HEK293T (cell line): ENCODE measurements around the gene WEE2.

Experiments used
- CTCF ChIA-PET: fragments of 350-600 bp; formaldehyde crosslinking; extraction: SDS; loops from one replicate; lab custom pipeline; 2021; ENCODE audit warnings: antibody characterized with exemption, inconsistent platforms; lab: Yijun Ruan, JAX
- POLR2A ChIA-PET: fragments of 350-600 bp; formaldehyde crosslinking; extraction: SDS; loops from one replicate; lab custom pipeline; 2020; ENCODE audit warnings: antibody characterized with exemption, inconsistent platforms; lab: Yijun Ruan, JAX
- DNase-seq: peaks from one replicate; pipeline ENCODE4 v3.0.0; 2012; ENCODE audit warnings: mixed read lengths; ENCODE audit errors: extremely low spot score
- ARNT ChIP-seq: fragments of 450-650 bp; IDR thresholded peaks from 2 replicates; pipeline ENCODE4 v1.6.1; 2017; ENCODE audit warnings: mild to moderate bottlenecking
- BHLHE40 ChIP-seq: fragments of 450-650 bp; IDR thresholded peaks from 2 replicates; pipeline ENCODE4 v1.6.1; 2016; ENCODE audit warnings: mild to moderate bottlenecking, moderate library complexity, borderline replicate concordance
- CTBP1 ChIP-seq: fragments of 450-650 bp; IDR thresholded peaks from 2 replicates; pipeline ENCODE4 v1.6.1; 2016; ENCODE audit warnings: borderline replicate concordance
- ELF4 ChIP-seq: fragments of 450-650 bp; IDR thresholded peaks from 2 replicates; pipeline ENCODE4 v1.6.1; 2017; ENCODE audit warnings: antibody characterized with exemption
- FOXA1 ChIP-seq: fragments of 450-650 bp; IDR thresholded peaks from 2 replicates; pipeline ENCODE4 v1.6.1; 2016; ENCODE audit warnings: mild to moderate bottlenecking
- FOXK2 ChIP-seq: fragments of 450-650 bp; IDR thresholded peaks from 2 replicates; pipeline ENCODE4 v1.6.1; 2016; ENCODE audit warnings: mild to moderate bottlenecking
- FOXM1 ChIP-seq: fragments of 450-650 bp; IDR thresholded peaks from 2 replicates; pipeline ENCODE4 v1.6.1; 2017; ENCODE audit warnings: mild to moderate bottlenecking, borderline replicate concordance
- HDGF ChIP-seq: fragments of 450-650 bp; IDR thresholded peaks from 2 replicates; pipeline ENCODE4 v1.6.1; 2017; ENCODE audit warnings: antibody characterized with exemption, borderline replicate concordance
- L3MBTL2 ChIP-seq: fragments of 450-650 bp; conservative IDR thresholded peaks from 2 replicates; pipeline ENCODE4 v1.6.1; 2016; ENCODE audit warnings: mild to moderate bottlenecking
- LEF1 ChIP-seq: fragments of 450-650 bp; IDR thresholded peaks from 2 replicates; pipeline ENCODE4 v1.6.1; 2017; ENCODE audit warnings: mild to moderate bottlenecking, borderline replicate concordance
- NFRKB ChIP-seq: fragments of 450-650 bp; IDR thresholded peaks from 2 replicates; pipeline ENCODE4 v1.6.1; 2016; ENCODE audit warnings: mild to moderate bottlenecking, moderate library complexity
- SP1 ChIP-seq: fragments of 450-650 bp; IDR thresholded peaks from 2 replicates; pipeline ENCODE4 v1.6.1; 2017
- SUZ12 ChIP-seq: fragments of 450-650 bp; IDR thresholded peaks from 2 replicates; pipeline ENCODE4 v1.6.1; 2016; ENCODE audit warnings: mild to moderate bottlenecking
- TARDBP ChIP-seq: fragments of 450-650 bp; IDR thresholded peaks from 2 replicates; pipeline ENCODE4 v1.6.1; 2016
- ZNF384 ChIP-seq: fragments of 450-650 bp; IDR thresholded peaks from 2 replicates; pipeline ENCODE4 v1.6.1; 2016
- TF ChIP-seq, protein P1 (sequence below): fragments of 450-650 bp; IDR thresholded peaks from 2 replicates; pipeline ENCODE4 v1.6.1; 2016

Gene WEE2

DNA sequence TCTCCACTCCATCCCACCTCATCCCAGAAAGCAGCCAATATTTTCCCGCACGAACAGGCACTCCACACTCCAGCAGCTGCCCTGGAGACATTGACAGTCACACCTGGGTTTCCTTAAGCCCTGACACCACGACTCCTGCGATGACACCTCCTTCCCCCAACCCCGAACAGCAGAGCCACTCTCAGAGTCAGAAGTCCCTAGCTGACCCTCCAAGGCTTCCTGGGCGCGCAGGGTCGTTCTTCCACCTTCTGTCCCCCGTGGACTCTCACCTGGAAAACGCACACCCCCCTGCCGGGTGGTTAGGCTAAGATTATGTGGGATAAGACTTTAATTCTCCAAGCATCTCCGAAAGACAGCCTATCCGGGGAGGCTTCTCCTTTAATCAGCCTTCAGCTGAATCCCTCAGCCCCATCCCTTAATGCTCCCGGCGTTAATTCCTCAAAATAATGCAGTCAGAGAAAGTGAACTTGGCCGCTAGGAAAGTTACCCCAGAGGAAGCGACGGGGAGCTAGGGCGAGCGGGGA is 7.2 kb upstream of the WEE2 start:
- DNase-seq = no peak
- TF ChIP-seq SP1 = no peak
- TF ChIP-seq BHLHE40 = no peak
- no peak for TF ChIP-seq ARNT
- TF ChIP-seq TARDBP = no peak
- TF ChIP-seq ELF4 = no peak
- no peak for TF ChIP-seq SUZ12
- TF ChIP-seq, protein P1, sequence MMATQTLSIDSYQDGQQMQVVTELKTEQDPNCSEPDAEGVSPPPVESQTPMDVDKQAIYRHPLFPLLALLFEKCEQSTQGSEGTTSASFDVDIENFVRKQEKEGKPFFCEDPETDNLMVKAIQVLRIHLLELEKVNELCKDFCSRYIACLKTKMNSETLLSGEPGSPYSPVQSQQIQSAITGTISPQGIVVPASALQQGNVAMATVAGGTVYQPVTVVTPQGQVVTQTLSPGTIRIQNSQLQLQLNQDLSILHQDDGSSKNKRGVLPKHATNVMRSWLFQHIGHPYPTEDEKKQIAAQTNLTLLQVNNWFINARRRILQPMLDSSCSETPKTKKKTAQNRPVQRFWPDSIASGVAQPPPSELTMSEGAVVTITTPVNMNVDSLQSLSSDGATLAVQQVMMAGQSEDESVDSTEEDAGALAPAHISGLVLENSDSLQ = no peak
- TF ChIP-seq FOXA1 = no peak
- TF ChIP-seq L3MBTL2 = no peak
- no peak for TF ChIP-seq LEF1
- POLR2A ChIA-PET = interaction anchor here (1.1 to 3.0 kb wide), 5 partner anchors 11 to 37 kb away, joined by 3 to 26 read pairs (median 4); partner anchors contain the start of gene SSBP1
- CTCF ChIA-PET = interaction anchor here (0.9 to 1.2 kb wide), 3 partner anchors 8 to 46 kb away, joined by 3 to 5 read pairs (median 4); partner anchors contain the start of gene SSBP1

DNA sequence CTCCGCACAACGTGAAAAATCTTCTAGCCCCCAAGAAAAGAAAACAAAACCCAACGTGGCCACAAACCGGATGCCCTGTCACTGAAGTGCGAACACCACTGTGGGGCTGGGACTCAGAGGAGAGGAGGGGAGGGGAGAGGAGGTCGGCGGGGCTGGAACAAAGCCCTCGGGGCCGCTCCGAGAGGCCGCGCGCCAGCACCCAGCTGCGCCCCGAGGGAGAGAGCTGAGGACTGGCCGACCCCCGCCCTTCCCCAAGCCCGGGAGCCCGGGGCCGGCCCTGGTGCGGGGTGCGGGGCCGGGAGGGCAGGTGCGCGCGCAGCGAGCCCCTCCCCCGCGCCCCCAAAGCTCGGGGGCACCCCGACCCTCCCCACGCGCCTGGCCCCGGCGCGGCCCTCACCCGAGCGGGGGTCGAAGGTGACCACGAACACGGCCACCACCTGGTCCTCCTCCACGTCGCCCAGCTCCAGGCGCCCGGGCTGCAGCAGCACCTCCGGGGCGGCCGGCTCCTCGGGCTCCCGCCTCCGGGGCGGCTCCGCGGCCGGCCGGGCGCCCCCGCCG is 6.6 kb upstream of the WEE2 start:
- ChIA-PET CTCF (interaction anchor here (0.9 to 1.2 kb wide), 2 partner anchors 37 to 47 kb away, joined by 4 to 5 read pairs; partner anchors contain the start of gene SSBP1), POLR2A (interaction anchor here (1.0 to 3.0 kb wide), 7 partner anchors 8 to 37 kb away, joined by 3 to 26 read pairs (median 5); partner anchors contain the start of gene SSBP1)
- TF ChIP-seq LEF1 (no peak), SP1 (no peak), FOXK2 (no peak), NFRKB (no peak), FOXA1 (no peak), L3MBTL2 (no peak), TARDBP (no peak)
- DNase-seq = peak; percentile 76

DNA sequence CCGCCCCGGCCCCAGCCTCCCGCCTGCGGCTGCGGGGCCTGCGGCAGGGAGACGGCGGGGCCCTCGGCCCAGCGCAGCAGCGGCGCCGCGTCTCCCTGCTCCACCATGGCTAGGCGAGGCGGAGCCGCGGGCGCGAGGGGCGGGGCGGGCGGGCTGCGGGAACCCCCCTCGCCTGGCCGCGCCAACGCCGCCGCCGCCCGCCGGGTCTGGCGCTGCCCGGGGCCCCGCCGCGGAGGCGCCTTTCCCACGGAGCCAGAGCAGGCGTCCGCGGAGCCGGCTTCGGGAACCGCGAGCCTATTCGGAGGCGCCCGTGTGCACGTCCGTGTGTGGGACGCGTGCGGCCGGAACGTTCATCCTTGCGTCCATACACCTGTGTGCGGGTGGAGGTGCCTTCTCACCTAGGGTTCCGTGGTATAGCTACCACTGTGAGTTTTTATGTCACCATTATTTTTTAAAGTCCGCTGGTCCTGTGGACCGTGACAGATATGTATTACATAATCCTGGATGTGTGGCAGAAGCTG is 6.0 kb upstream of the WEE2 start, which contains the start of gene DENND11:
Gene DENND11, minus strand, starts transcription at position 120 of the 521 bp plus-strand sequence. Its CDS starts 13 bp downstream, at position 107.
- POLR2A ChIA-PET = interaction anchor here (1.0 to 3.0 kb wide), 7 partner anchors 8 to 36 kb away, joined by 3 to 26 read pairs (median 5); partner anchors contain the start of gene SSBP1
- TF ChIP-seq TARDBP = no peak
- TF ChIP-seq NFRKB = no peak
- no peak for TF ChIP-seq L3MBTL2
- TF ChIP-seq HDGF = no peak
- TF ChIP-seq FOXK2 = no peak
- TF ChIP-seq FOXM1 = no peak
- no peak for TF ChIP-seq CTBP1
- no peak for TF ChIP-seq SUZ12
- no peak for TF ChIP-seq BHLHE40
- TF ChIP-seq ARNT = no peak
- TF ChIP-seq ELF4 = no peak
- TF ChIP-seq ZNF384 = no peak
- TF ChIP-seq SP1 = no peak
- TF ChIP-seq FOXA1 = no peak
- DNase-seq = peak; percentile 86
- CTCF ChIA-PET = interaction anchor here (0.9 to 1.2 kb wide), 2 partner anchors 36 to 47 kb away, joined by 4 to 5 read pairs; partner anchors contain the start of gene SSBP1

DNA sequence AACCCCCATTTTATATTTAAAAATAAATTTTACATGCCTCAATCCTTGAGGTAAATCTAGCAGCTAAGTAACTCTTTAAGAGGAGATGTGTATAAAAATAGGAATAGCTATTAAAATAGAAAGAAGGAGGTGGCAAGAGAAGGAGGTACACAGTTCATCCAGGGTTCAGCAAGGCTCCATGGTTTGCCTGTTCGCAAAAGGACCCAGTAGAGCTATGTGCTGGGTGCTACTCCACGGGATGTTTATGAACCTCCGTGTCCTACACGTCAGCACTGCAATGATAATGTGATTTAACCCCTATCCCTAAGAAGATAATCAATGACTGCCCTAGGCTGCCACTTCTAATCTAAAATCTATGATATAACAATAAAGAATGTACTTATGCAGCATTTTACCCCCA is 5.3 kb upstream of the WEE2 start:
- no peak for DNase-seq
- CTCF ChIA-PET = interaction anchor here (0.7 kb wide), 1 partner anchor 11 kb away, joined by 4 read pairs; no protein-coding TSS in a partner anchor
- no peak for TF ChIP-seq SUZ12
- no peak for TF ChIP-seq BHLHE40
- TF ChIP-seq TARDBP = no peak
- TF ChIP-seq ARNT = no peak
- no peak for TF ChIP-seq HDGF
- no peak for TF ChIP-seq NFRKB
- TF ChIP-seq ZNF384 = no peak
- TF ChIP-seq CTBP1 = no peak
- TF ChIP-seq, protein P1 = no peak
- POLR2A ChIA-PET = interaction anchor here (1.0 to 3.0 kb wide), 5 partner anchors 9 to 35 kb away, joined by 3 to 26 read pairs (median 5); partner anchors contain the start of gene SSBP1

DNA sequence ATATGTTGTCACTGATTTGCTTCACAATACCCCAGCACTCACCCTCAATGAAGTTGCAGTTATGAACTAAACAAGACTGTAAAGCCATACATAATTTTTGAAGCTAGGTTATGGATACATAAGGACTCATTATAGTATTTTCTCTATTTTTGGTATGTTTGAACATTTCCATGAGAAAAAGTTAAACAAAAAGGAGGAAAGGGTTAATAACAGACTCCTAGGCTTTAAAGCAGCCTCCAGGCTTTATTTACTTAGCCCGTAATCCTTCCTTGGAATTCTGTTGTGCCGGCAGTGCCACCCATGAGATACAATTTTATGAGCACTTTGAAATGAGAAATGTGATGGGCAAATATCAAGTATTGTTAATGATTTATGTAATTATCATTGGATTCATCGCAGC is 4.0 kb upstream of the WEE2 start:
- ChIA-PET CTCF (interaction anchor here (1.1 kb wide), 1 partner anchor 34 kb away, joined by 3 read pairs; the partner anchor contains the start of gene SSBP1), POLR2A (no interaction called here)
- no peak for DNase-seq

DNA sequence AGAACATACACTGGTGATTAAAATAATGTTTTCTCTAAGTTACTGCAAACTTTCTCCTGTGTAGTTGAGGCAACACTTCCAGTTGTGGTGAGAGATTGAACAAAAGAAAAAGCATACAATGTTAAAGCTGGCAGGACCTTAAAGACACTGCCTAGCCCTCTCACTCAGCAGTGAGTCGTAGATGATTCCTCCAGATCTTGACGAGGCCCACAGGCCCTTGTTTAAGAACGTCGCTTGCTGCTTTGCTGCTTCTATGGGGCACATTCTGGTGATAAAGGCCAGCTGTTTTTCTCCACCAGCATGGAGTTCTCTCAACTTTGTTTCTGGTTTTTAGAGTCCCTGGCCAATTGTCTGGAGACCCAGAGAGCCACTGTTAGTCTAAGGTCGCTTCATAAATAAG is 3.4 kb upstream of the WEE2 start:
- ChIA-PET POLR2A (interaction anchor here (1.0 kb wide), 1 partner anchor 33 kb away, joined by 3 read pairs; the partner anchor contains the start of gene SSBP1), CTCF (interaction anchor here (0.6 to 1.0 kb wide), 2 partner anchors 12 to 50 kb away, joined by 3 read pairs; no protein-coding TSS in a partner anchor)
- no peak for DNase-seq
- TF ChIP-seq, protein P1 = no peak
- TF ChIP-seq HDGF (no peak), FOXK2 (no peak), LEF1 (no peak), ZNF384 (no peak), FOXA1 (no peak), CTBP1 (no peak), FOXM1 (no peak), TARDBP (no peak), SUZ12 (no peak), ELF4 (no peak), L3MBTL2 (no peak), ARNT (no peak), BHLHE40 (no peak), SP1 (no peak), NFRKB (no peak)

More for the DNA sequence above, 4.0 kb upstream of the WEE2 start:
- TF ChIP-seq ZNF384 (no peak), FOXM1 (no peak), TARDBP (no peak), LEF1 (no peak), NFRKB (no peak), SUZ12 (no peak)
